Activated effector memory CD4-positive, alpha-beta T cell treated with Interleukin-2 at 50 U/mL for 16 hours (primary cell): Measurements from ENCODE around the gene RARRES2.

Experiments used
- DNase-seq: peaks from one replicate; pipeline ENCODE4 v3.0.0-alpha.2; 2020

Gene RARRES2

GRCh38 chr7:150376560-150376959 lies 35.1 kb upstream of the RARRES2 start:
- no peak for DNase-seq

DNA sequence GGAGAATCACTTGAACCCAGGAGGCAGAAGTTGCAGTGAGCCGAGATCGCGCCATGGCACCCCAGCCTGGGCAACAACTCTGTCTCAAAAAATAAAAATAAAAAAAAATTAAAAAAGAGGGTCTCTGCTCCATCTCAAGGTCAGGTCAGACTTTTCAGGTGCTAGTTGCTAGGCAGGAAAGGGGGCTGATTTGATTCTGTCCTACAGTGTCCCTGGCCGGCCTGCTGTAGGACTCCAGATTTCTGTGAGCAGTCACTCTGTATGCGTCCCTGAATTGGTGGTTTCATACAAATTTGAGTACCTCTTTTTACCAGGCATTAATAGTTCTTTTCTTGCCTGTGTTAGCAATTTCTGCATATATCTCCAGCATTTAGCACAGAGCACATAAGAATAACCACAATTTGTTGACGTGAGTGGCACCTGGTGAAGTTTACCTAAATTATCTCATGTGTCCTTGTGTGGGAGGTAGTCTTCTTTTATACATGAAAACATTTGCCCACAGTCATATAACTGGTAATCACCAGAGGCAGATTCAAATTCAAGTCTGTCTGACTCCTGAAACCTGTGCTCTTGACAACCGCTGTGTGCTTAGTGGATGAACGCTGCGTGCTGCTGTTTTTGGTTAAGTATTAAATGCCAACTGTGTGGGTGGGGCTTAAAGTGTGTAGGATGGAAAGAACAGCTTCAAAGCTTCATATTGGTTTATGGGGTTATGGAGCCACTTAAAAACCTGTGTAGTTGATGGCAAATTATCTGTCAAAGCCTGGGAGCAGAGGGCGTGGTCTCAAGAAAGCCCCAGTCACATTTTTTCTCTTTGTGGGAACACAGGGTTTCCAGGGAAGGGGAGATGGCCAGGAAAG lies 34.5 kb upstream of the RARRES2 start:
- DNase-seq: no peak

- DNase-seq: no peak
Measured at GRCh38 chr7:150374472-150374871, 33.0 kb upstream of the RARRES2 start.

GRCh38 chr7:150374026-150374425 lies 32.6 kb upstream of the RARRES2 start:
- DNase-seq: no peak

GRCh38 chr7:150373049-150373801 lies 31.8 kb upstream of the RARRES2 start:
- no peak for DNase-seq

DNA sequence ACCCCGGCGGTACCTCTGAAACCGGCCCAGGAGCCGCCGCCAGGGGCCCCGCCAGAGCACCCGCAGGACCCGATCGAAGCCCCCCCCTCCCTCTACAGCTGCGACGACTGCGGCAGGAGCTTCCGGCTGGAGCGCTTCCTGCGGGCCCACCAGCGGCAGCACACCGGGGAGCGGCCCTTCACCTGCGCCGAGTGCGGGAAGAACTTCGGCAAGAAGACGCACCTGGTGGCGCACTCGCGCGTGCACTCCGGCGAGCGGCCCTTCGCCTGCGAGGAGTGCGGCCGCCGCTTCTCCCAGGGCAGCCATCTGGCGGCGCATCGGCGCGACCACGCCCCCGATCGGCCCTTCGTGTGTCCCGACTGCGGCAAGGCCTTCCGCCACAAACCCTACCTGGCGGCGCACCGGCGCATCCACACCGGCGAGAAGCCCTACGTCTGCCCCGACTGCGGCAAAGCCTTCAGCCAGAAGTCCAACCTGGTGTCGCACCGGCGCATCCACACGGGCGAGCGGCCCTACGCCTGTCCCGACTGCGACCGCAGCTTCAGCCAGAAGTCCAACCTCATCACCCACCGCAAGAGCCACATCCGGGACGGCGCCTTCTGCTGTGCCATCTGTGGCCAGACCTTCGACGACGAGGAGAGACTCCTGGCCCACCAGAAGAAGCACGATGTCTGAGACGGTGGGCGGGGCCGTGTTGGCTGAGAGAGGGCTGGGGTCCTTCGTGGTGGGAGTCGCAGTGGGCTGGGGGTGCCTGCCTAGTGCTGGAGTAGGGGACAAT lies 31.0 kb upstream of the RARRES2 start:
- DNase-seq: no peak

- DNase-seq: no peak
Measured at GRCh38 chr7:150371996-150372270, 30.5 kb upstream of the RARRES2 start.

- DNase-seq: no peak
Measured at GRCh38 chr7:150371131-150371995, 29.9 kb upstream of the RARRES2 start.

- no peak for DNase-seq
Measured at GRCh38 chr7:150370612-150371071, 29.2 kb upstream of the RARRES2 start.

- DNase-seq: no peak
Measured at GRCh38 chr7:150369748-150370501, 28.5 kb upstream of the RARRES2 start.

DNA sequence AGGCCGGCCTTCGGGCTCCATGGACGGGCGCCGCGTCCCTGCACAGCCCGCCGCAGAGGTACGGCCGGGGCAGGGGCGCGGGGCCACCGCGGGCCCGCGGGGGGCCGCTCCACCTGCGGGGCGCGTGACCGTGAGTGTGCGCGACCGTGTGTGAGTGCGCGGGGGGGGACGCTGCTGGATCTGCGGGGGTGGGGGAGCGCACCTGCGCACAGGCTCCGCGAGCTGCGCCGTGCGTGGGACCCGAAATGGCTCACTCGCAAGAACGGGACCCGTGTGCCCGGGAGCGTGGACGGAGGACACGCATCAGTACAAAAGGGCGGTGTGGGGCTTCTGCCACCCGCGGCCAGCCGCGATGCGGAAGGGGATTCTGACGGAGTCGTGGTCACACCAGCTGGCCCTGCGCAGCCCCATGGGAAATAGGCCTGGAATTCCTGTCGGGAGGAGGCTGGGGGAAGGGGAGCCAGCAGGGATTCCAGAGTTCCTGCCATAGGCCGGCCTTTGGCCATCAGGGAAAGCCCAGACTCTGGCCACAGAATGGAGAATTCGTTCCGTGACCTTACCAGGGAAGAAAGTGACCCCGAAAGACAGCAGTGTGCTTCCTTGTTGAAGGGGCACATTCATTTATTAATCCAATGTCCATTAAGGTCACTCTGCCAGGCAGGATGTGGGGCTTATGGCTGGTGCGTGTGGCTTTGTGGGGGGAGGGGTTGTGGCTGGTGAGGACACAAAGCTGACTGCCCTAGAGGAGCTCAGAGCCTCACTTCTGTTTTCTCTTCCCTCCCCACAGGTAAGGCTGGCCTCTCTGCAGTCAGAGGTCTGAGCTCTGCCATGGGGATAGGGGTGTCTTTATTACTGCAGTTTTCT lies 27.7 kb upstream of the RARRES2 start:
- DNase-seq: no peak

DNA sequence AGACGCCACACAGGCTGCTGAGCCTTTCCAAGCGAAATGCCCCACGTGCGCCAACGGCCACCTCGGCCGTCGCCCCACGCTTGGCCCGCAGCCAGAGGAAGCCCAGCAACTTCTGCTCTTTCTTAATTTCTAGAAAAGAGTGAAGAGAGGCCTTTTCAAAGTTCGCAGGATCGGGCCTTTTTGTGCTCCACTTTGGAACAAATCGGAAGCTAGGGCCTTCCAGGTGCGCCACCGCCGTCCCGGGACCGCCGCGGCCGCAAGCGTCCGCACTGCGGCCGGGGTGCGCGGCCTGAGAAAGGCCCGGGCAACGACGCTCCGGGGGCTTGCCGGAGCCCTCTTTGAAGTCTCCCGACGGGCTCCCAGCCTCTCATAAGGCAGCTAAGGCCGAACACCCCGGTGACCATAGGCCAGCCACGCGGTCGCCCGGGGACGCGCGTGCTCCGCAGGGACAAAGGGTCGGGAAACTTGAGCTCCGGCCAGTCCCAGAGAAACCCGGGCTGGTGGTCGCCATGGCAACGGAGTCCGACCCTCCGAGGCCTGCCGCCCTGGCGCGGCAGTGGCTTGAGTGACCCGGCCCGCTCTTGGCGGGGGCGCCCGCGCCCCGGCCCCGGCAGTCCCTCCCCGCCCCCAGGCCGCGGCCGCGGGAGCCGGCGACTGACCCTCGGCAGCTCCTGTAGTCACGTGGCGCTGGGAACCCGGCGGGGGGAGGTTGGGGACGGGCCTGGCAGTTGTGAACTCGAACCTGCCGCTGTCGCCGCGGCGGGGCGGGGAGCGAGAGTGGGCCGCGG lies 26.9 kb upstream of the RARRES2 start, which contains the start of gene REPIN1:
TSS of gene REPIN1 (plus strand) at position 727 of the 788 bp plus-strand sequence. CDS start 890 bp downstream, outside the sequence.
- DNase-seq: peak; percentile 67

GRCh38 chr7:150367677-150368095 lies 26.3 kb upstream of the RARRES2 start:
- no peak for DNase-seq

DNA sequence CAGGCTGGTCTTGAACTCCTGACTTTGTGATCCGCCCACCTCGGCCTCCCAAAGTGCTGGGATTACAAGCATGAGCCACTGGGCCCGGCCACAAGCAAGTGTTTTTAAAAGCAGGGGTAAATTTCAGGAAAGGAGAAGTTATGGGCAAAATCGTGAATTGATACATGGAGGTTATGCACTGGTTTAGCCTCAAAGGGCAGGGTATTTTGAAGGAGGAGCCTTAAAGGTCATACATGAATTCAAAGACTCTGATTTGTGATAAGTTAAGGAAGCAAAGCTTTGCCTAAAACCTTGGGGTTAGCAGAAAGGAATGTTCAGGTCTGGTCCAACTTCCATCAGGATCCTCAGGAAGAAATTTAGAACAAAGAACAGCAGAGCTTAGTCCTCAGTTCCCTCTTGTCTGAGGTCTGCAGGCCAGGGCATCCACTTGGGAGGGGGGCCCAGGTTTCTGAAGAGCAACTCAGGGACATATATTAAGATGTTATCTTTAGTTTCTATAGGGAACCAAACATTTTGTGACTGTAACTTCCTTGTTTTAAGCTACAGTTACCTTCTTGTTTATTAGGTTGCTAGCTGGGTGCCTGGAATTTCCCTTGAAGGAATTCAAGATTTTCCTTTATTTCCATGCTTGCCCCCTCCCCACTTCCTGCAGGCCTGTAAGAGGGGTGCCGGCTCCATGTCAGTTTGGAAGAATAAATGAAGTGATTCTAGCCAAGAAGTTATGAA lies 24.4 kb upstream of the RARRES2 start:
- DNase-seq: no peak

DNA sequence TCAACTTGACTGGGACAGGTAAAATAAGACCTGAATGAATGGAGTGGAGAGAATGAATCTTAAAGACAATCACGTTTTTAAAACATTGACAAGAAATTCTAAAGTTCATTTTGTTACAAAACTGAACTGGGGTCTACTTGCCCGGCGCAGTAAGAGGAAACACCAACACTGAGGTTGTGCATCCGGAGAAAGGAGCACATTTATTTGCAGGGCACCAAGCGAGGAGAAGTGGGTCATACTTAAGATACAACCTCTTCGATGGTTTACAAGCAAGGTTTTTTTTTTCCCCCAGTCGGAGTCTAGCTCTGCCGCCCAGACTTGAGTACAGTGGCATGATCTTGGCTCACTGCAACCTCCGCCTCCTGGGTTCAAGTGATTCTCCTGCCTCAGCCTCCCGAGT lies 23.8 kb upstream of the RARRES2 start:
- no peak for DNase-seq

- no peak for DNase-seq
Measured at GRCh38 chr7:150363872-150364271, 22.4 kb upstream of the RARRES2 start.

DNA sequence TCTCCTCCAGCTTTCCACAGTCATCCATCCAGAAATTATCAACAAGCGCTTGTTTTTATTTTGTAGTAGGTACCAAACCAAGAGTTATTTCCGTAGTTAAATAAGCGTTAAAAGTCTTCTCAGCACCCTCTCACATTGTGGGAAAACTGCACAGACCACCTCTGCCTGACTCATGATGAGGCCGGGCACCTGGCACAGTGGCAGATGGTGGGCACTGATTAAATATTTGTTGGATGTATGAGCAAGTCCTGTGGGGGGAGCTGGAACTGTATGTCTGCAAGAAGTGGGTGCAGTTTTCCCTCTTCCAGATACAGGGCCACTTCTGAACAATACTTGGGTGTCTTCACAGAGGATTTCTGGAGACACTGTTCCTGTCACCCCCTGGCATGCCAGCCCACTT lies 21.9 kb upstream of the RARRES2 start:
- no peak for DNase-seq

DNA sequence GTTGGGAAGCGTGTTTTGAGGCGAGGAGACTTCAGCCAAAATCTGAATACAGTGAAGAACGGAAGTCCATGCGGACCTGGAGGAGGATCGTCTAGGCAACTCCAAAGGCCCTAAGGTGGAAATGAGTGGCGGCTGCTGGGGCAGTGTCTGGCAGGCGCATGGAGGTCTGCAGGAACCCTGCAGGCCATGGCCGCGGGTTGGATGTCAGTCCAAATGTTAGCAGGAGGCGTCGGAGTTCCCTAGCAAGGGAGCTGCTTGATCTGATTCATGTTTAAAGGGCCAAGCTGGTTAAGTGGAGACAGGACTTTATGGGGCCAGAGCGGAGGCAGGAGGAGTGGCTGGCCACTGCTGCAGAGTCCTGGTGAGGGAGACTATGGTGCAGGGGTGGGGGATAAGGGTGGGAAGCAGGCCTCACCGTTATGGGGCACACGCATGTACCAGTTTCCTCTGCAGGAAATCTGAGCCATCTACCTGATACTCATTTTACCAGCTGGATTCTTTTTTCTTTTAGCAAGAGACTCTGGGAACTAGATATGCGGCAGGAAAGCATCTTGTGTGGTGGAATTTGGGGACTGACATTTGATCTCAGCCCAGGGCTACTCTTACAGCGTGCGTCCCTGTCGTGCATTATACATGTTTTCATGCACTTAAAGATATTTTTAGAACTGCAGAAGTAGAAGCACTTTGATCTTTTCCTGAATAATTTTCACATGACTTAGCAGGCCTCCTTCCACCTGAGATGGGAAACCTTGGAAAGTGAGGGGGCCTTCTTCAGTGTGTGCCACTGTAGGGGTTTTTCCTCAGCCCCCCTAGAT lies 20.6 kb upstream of the RARRES2 start:
- DNase-seq: no peak
